ENCODE measurements around the gene PPARG. TPM values are rescaled to one million over a fixed set of nuclear protein-coding genes. Genes with fewer than 3 reads are reported as not detected.
"Not testable (repeated sequence)": the region's sequence is repeated elsewhere in the genome, so short reads cannot be mapped to it uniquely, and the experiment has no call there.

Gene PPARG
- total and polyA plus RNA-seq, 12 donors = 3.1 to 21.9 (median 6.8) TPM

DNA sequence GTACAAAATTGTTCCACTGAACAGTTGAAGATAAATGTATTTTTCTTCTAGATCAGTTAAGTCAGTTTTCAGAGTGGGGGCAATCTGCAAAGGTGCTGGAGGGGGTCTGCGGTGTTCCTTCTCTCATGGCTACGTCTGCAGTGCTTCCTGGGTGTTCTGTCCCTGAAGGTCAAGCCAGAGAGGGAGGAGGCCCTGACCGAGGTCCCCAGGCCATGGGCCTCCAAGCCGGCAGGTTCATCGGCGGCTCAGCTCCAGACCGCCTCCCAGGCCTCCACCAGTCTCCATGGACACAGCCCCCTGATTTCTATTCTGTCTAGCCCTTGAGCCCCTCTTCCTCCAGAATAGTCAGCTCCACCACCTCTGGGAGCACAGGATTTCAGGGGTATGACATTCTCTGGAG lies 166.9 kb downstream of the PPARG start:
- intact Hi-C loops (cut with DNase I) = no loop called here

DNA sequence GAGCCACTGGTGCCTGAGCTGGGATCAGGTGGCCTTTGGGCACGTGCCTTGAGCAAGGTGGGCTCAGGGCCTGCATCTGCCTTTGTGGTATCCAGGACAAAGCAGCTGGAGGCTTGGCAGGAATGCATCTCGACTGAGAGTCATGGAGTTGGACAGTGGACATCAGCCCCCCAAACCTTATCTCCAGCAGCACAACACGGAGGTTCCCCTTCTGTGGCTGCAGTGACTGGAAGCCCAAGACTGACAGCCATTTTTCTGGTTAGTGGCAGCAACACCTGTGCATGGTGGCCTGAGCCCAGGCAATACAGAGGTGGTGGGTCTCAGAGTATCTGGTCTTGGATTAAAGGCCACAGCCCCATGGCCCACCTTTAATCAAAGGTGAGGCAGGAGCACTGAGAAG lies 167.6 kb downstream of the PPARG start:
- DNase-seq = no peak
- Histone ChIP-seq H3K4me1 (replicated peaks in 1 of 2) (no peaks in the 10 kb centered on the region), H3K27me3 (no peaks in the 10 kb centered on the region), H3K4me3 (no peak overlapping the region), H3K36me3 (replicated peaks in 1 of 2) (no peaks in the 10 kb centered on the region), H3K27ac (no peak overlapping the region), H3K9me3 (replicated peaks in 1 of 3) (no peaks in the 10 kb centered on the region)
- WGBS, 4 donors = 78 to 88% (median 79%) methylated on average over 2 to 3 of the region's 3 CpGs; no CpG with 5 or more reads in 1 of the 4 donors
- no peak for TF ChIP-seq POLR2A (IDR thresholded peaks at IDR 0.05)
- TF ChIP-seq, protein P1, sequence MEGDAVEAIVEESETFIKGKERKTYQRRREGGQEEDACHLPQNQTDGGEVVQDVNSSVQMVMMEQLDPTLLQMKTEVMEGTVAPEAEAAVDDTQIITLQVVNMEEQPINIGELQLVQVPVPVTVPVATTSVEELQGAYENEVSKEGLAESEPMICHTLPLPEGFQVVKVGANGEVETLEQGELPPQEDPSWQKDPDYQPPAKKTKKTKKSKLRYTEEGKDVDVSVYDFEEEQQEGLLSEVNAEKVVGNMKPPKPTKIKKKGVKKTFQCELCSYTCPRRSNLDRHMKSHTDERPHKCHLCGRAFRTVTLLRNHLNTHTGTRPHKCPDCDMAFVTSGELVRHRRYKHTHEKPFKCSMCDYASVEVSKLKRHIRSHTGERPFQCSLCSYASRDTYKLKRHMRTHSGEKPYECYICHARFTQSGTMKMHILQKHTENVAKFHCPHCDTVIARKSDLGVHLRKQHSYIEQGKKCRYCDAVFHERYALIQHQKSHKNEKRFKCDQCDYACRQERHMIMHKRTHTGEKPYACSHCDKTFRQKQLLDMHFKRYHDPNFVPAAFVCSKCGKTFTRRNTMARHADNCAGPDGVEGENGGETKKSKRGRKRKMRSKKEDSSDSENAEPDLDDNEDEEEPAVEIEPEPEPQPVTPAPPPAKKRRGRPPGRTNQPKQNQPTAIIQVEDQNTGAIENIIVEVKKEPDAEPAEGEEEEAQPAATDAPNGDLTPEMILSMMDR (IDR thresholded peaks at IDR 0.05) = no peak
- intact Hi-C loops (cut with DNase I) = no loop called here

More for the DNA sequence above, 166.9 kb downstream of the PPARG start:
- 92 to 94% (median 93%) methylated on average over 5 to 7 of the region's 7 CpGs for whole genome bisulfite sequencing, 4 donors
- TF ChIP-seq POLR2A (IDR thresholded peaks at IDR 0.05) = no peak
- TF ChIP-seq, protein P1 (IDR thresholded peaks at IDR 0.05) = no peak
- Histone ChIP-seq H3K36me3 (replicated peaks in 1 of 2) (no peaks in the 10 kb centered on the region), H3K27ac (no peak overlapping the region), H3K4me1 (replicated peaks in 1 of 2) (no peaks in the 10 kb centered on the region), H3K4me3 (no peak overlapping the region), H3K27me3 (no peaks in the 10 kb centered on the region), H3K9me3 (replicated peaks in 1 of 3) (no peaks in the 10 kb centered on the region)
- no peak for DNase-seq

DNA sequence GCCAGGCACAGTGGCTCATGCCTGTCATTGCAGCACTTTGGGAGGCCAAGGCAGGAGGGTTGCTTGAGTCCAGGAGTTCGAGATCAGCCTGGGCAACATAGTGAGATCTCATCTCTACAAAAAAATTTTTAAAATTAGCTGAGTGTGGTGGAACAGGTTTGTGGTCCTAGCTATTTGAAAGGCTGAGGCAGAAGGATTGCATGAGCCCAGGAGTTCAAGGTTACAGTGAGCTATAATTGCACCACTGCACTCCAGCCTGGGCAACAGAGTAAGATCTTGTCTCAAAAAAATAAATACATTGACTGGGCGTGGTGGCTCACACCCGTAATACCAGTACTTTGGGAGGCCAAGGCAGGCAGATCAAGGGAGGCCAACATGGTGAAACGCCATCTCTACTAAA lies 168.5 kb downstream of the PPARG start:
- H3K27ac ChIP-seq; intact Hi-C loops (cut with DNase I): not testable (repeated sequence)
- 67 to 87% (median 77%) methylated on average over 4 of the region's 4 CpGs for WGBS, 4 donors

DNA sequence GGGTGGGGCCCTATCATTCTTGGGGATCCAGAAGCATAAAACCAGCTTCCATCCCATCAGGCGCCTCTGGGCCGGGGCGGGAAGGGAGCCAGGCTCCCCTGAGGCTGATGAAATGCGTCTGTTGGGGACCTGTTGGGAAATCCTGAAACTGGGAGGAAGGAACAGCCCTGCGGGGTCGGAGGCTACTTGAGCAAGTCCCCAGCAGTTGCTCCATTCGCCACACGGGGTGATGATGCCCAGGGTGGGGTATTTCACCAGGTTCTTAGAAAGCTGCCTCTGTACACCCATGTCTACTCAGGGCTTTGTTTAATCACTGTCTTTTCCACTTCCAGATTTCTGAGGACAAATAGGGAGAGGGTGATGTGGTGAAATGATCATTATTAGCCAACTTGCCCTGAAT lies 170.0 kb downstream of the PPARG start:
- Histone ChIP-seq H3K4me1 (replicated peaks in 1 of 2) (no peaks in the 10 kb centered on the region), H3K36me3 (replicated peaks in 1 of 2) (no peaks in the 10 kb centered on the region), H3K9me3 (replicated peaks in 1 of 3) (no peaks in the 10 kb centered on the region), H3K27me3 (no peaks in the 10 kb centered on the region), H3K4me3 (no peak overlapping the region), H3K27ac (no peak overlapping the region)
- intact Hi-C loops (cut with DNase I) = no loop called here
- no peak for DNase-seq
- WGBS, 4 donors = 74 to 81% (median 77%) methylated on average over 6 to 8 of the region's 8 CpGs
- TF ChIP-seq POLR2A (IDR thresholded peaks at IDR 0.05) = no peak
- TF ChIP-seq, protein P1 (IDR thresholded peaks at IDR 0.05) = no peak

More for the DNA sequence above, 168.5 kb downstream of the PPARG start:
- H3K27me3 ChIP-seq; H3K36me3 ChIP-seq (replicated peaks in 1 of 2); H3K4me1 ChIP-seq (replicated peaks in 1 of 2); H3K4me3 ChIP-seq; H3K9me3 ChIP-seq (replicated peaks in 1 of 3); DNase-seq: not testable (repeated sequence)

DNA sequence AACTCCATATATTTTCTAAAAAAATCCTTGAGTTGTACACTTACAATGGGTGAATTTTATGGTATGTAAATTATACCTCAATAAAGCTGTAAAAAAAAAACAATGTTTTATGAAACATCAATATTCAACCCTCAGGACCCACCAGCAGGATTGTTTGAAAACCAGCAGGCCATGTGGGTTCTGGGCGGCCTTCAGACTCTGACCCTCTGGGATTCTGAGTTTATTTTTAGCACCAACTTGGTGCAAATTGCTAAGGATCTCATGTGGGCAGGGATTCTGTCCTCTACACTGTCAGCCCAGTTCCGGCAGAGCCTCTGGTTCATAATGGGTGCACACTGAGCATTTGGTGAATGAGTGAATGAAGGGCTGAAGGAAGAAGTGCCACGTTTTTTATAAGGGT lies 171.3 kb downstream of the PPARG start:
- intact Hi-C loops (cut with DNase I) = no loop called here
- DNase-seq = no peak

More for the DNA sequence above, 171.3 kb downstream of the PPARG start:
- Histone ChIP-seq H3K9me3 (replicated peaks in 1 of 3) (no peaks in the 10 kb centered on the region), H3K27me3 (no peaks in the 10 kb centered on the region), H3K36me3 (replicated peaks in 1 of 2) (no peaks in the 10 kb centered on the region), H3K27ac (no peak overlapping the region), H3K4me3 (no peak overlapping the region), H3K4me1 (replicated peaks in 1 of 2) (no peaks in the 10 kb centered on the region)
- 65 to 88% (median 81%) methylated on average over 3 of the region's 3 CpGs for WGBS, 4 donors
- TF ChIP-seq, protein P1 (IDR thresholded peaks at IDR 0.05) = no peak
- no peak for TF ChIP-seq POLR2A (IDR thresholded peaks at IDR 0.05)
